RWPE1 (cell line): ENCODE data around the gene RFTN2.

ENCODE experiments used
- CTCF ChIA-PET: fragments of 350-600 bp; sonication (Branson Sonifier 250); formaldehyde crosslinking; extraction: SDS; loops from one replicate; lab custom pipeline; 2021; lab: Yijun Ruan, JAX
- POLR2A ChIA-PET: fragments of 400-600 bp; formaldehyde crosslinking; extraction: SDS; loops from one replicate; lab custom pipeline; 2020; ENCODE audit warnings: antibody characterized with exemption; ENCODE audit not compliant: low non-redundant PET; lab: Yijun Ruan, JAX
- DNase-seq: peaks from one replicate; pipeline ENCODE4 v3.0.0; 2012; ENCODE audit warnings: low spot score
- H3K27ac ChIP-seq: fragments of 450-650 bp; 2 replicates; pipeline ENCODE4 v1.5.1; 2017
- TF ChIP-seq, protein P1 (sequence below): fragments of 450-650 bp; conservative IDR thresholded peaks from 2 replicates; pipeline ENCODE4 v1.5.1; 2017; ENCODE audit warnings: low read depth, mild to moderate bottlenecking

RFTN2 gene

DNA sequence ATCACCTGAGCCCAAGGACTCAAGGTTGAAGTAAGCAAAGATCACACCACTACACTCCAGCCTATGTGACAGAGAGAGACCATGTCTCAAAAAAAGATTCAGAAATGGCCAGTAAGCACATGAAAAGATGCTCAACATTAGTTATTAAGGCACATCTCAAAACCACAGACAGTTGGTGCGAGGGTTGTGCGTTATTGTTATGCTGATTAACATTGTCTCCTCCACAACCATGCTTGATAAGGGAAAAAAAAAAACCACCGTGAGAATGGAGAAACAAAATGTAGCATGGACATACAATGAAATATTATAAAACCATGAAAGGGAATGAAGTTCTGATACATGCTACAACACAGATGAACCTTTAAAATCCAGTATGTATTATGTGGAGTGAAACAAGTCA lies 132.2 kb downstream of the RFTN2 start:
- no peak overlapping the region for H3K27ac ChIP-seq
- TF ChIP-seq, protein P1, sequence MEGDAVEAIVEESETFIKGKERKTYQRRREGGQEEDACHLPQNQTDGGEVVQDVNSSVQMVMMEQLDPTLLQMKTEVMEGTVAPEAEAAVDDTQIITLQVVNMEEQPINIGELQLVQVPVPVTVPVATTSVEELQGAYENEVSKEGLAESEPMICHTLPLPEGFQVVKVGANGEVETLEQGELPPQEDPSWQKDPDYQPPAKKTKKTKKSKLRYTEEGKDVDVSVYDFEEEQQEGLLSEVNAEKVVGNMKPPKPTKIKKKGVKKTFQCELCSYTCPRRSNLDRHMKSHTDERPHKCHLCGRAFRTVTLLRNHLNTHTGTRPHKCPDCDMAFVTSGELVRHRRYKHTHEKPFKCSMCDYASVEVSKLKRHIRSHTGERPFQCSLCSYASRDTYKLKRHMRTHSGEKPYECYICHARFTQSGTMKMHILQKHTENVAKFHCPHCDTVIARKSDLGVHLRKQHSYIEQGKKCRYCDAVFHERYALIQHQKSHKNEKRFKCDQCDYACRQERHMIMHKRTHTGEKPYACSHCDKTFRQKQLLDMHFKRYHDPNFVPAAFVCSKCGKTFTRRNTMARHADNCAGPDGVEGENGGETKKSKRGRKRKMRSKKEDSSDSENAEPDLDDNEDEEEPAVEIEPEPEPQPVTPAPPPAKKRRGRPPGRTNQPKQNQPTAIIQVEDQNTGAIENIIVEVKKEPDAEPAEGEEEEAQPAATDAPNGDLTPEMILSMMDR: no peak
- CTCF ChIA-PET: interaction anchor here (0.7 to 1.0 kb wide), 2 partner anchors 8 to 12 kb away, joined by 4 read pairs; no protein-coding TSS in a partner anchor
- POLR2A ChIA-PET: no interaction called here
- DNase-seq: no peak

DNA sequence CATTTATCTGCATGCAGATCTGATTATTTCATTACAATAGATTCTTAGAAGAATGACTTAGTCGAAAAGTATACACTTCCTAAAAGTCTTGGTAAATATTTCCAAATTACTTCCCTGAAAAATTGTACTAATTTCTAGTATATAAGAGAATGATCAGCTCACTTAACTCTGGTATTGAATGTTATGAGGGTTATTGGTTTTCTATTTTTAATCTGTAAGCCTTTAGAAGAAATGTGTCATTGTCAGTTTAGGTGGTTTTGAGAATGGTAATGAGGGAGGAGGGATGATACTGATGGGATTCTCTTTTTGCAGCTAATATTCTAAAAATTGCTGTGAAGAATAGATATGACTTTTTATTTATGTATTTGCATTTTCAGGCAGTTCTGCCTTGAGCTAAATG lies 135.7 kb downstream of the RFTN2 start:
- ChIA-PET CTCF (no interaction called here), POLR2A (no interaction called here)
- no peak overlapping the region for H3K27ac ChIP-seq
- no peak for DNase-seq
- TF ChIP-seq, protein P1: no peak

DNA sequence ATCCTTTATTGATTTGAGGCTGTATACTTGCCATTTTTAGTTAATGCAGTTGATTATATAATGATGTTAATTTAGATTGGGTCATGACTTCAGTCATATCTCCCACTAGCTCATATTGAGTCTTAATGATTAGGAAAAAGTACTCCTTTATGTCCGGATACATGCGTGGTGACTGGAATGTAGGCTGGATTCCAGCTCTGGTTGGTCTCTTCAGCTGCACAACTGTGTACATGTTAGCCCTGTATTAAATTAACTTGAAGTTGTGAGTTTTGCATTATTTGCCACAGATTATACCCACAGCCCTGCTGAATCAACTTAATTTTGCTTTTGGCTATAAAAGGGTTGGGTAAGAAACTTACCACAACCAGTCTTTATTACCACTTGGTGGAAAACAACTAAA lies 137.0 kb downstream of the RFTN2 start:
- TF ChIP-seq, protein P1: no peak
- no peak for DNase-seq
- POLR2A ChIA-PET: interaction anchor here (0.6 kb wide), 1 partner anchor 22 kb away, joined by 7 read pairs; no protein-coding TSS in a partner anchor
- CTCF ChIA-PET: no interaction called here
- H3K27ac ChIP-seq: no peak overlapping the region
